Central memory CD8-positive, alpha-beta T cell (primary cell): ENCODE results near the gene FOSB.

Experiments used
- ATAC-seq: fragments of 150-1000 bp; cut with Tn5 transposase; replicated peaks from 2 replicates; pipeline ENCODE4 v1.10.0; 2022; ENCODE audit warnings: mild to moderate bottlenecking, moderate FRiP score, moderate number of reproducible peaks; ENCODE audit not compliant: poor library complexity, severe bottlenecking; ENCODE audit errors: extremely low read depth
- DNase-seq, 2 donors: peaks; one replicate each; pipeline ENCODE4 v3.0.0; 2021; ENCODE audit warnings: low spot score in 2 of 2
- H3K27ac Mint-ChIP-seq: one replicate; pipeline ENCODE4 v1.8.0; 2022; ENCODE audit warnings: low read depth, mild to moderate bottlenecking, moderate library complexity, mixed read lengths
- H3K27me3 Mint-ChIP-seq: one replicate; pipeline ENCODE4 v1.8.0; 2022; ENCODE audit warnings: mixed read lengths
- H3K36me3 Mint-ChIP-seq: one replicate; pipeline ENCODE4 v1.8.0; 2022; ENCODE audit warnings: mild to moderate bottlenecking, moderate library complexity, mixed read lengths; ENCODE audit not compliant: insufficient read depth
- H3K4me1 Mint-ChIP-seq: one replicate; pipeline ENCODE4 v1.8.0; 2022; ENCODE audit warnings: mixed read lengths
- H3K4me3 Mint-ChIP-seq: one replicate; pipeline ENCODE4 v1.8.0; 2022; ENCODE audit warnings: mild to moderate bottlenecking, moderate library complexity, mixed read lengths
- H3K9me3 Mint-ChIP-seq: one replicate; pipeline ENCODE4 v1.8.0; 2022; ENCODE audit warnings: mixed read lengths

Gene FOSB

GRCh38 chr19:45471931-45472562, 4.3 kb downstream of the FOSB start:
- DNase-seq (no peak), ATAC-seq (no peak)
- Mint-ChIP-seq H3K27me3 (no peaks in the 10 kb centered on the region), H3K9me3 (no peaks in the 10 kb centered on the region), H3K36me3 (peaks cover 95% of the 10 kb centered on the region), H3K4me3 (peak overlapping the region; percentile 95), H3K27ac (peak overlapping the region; percentile 99), H3K4me1 (peaks cover 84% of the 10 kb centered on the region)

DNA sequence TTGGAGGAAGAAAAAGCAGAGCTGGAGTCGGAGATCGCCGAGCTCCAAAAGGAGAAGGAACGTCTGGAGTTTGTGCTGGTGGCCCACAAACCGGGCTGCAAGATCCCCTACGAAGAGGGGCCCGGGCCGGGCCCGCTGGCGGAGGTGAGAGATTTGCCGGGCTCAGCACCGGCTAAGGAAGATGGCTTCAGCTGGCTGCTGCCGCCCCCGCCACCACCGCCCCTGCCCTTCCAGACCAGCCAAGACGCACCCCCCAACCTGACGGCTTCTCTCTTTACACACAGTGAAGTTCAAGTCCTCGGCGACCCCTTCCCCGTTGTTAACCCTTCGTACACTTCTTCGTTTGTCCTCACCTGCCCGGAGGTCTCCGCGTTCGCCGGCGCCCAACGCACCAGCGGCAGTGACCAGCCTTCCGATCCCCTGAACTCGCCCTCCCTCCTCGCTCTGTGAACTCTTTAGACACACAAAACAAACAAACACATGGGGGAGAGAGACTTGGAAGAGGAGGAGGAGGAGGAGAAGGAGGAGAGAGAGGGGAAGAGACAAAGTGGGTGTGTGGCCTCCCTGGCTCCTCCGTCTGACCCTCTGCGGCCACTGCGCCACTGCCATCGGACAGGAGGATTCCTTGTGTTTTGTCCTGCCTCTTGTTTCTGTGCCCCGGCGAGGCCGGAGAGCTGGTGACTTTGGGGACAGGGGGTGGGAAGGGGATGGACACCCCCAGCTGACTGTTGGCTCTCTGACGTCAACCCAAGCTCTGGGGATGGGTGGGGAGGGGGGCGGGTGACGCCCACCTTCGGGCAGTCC, 5.0 kb downstream of the FOSB start:
- ATAC-seq (no peak), DNase-seq (peak in 1 of 2 donors; percentile 29)
- H3K9me3 Mint-ChIP-seq, result no peaks in the 10 kb centered on the region
- peaks cover 83% of the 10 kb centered on the region for H3K4me1 Mint-ChIP-seq
- peaks cover 93% of the 10 kb centered on the region for H3K36me3 Mint-ChIP-seq
- H3K27me3 Mint-ChIP-seq, result no peaks in the 10 kb centered on the region
- H3K27ac Mint-ChIP-seq, result peak overlapping the region; percentile 99
- H3K4me3 Mint-ChIP-seq, result peak overlapping the region; percentile 95

DNA sequence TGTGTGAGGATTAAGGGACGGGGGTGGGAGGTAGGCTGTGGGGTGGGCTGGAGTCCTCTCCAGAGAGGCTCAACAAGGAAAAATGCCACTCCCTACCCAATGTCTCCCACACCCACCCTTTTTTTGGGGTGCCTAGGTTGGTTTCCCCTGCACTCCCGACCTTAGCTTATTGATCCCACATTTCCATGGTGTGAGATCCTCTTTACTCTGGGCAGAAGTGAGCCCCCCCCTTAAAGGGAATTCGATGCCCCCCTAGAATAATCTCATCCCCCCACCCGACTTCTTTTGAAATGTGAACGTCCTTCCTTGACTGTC, 5.5 kb downstream of the FOSB start:
- no peak for ATAC-seq
- Mint-ChIP-seq H3K27ac (peak overlapping the region; percentile 99), H3K4me1 (peaks cover 83% of the 10 kb centered on the region), H3K4me3 (peak overlapping the region; percentile 95), H3K9me3 (no peaks in the 10 kb centered on the region), H3K27me3 (no peaks in the 10 kb centered on the region), H3K36me3 (peaks cover 92% of the 10 kb centered on the region)
- no peak for DNase-seq

DNA sequence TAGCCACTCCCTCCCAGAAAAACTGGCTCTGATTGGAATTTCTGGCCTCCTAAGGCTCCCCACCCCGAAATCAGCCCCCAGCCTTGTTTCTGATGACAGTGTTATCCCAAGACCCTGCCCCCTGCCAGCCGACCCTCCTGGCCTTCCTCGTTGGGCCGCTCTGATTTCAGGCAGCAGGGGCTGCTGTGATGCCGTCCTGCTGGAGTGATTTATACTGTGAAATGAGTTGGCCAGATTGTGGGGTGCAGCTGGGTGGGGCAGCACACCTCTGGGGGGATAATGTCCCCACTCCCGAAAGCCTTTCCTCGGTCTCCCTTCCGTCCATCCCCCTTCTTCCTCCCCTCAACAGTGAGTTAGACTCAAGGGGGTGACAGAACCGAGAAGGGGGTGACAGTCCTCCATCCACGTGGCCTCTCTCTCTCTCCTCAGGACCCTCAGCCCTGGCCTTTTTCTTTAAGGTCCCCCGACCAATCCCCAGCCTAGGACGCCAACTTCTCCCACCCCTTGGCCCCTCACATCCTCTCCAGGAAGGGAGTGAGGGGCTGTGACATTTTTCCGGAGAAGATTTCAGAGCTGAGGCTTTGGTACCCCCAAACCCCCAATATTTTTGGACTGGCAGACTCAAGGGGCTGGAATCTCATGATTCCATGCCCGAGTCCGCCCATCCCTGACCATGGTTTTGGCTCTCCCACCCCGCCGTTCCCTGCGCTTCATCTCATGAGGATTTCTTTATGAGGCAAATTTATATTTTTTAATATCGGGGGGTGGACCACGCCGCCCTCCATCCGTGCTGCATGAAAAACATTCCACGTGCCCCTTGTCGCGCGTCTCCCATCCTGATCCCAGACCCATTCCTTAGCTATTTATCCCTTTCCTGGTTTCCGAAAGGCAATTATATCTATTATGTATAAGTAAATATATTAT, 6.1 kb downstream of the FOSB start:
- Mint-ChIP-seq H3K9me3 (no peaks in the 10 kb centered on the region), H3K36me3 (peaks cover 92% of the 10 kb centered on the region), H3K4me3 (peak overlapping the region; percentile 95), H3K4me1 (peaks cover 82% of the 10 kb centered on the region), H3K27me3 (no peaks in the 10 kb centered on the region), H3K27ac (peak overlapping the region; percentile 99)
- no peak for ATAC-seq
- DNase-seq, result peak in 1 of 2 donors; percentile 30

DNA sequence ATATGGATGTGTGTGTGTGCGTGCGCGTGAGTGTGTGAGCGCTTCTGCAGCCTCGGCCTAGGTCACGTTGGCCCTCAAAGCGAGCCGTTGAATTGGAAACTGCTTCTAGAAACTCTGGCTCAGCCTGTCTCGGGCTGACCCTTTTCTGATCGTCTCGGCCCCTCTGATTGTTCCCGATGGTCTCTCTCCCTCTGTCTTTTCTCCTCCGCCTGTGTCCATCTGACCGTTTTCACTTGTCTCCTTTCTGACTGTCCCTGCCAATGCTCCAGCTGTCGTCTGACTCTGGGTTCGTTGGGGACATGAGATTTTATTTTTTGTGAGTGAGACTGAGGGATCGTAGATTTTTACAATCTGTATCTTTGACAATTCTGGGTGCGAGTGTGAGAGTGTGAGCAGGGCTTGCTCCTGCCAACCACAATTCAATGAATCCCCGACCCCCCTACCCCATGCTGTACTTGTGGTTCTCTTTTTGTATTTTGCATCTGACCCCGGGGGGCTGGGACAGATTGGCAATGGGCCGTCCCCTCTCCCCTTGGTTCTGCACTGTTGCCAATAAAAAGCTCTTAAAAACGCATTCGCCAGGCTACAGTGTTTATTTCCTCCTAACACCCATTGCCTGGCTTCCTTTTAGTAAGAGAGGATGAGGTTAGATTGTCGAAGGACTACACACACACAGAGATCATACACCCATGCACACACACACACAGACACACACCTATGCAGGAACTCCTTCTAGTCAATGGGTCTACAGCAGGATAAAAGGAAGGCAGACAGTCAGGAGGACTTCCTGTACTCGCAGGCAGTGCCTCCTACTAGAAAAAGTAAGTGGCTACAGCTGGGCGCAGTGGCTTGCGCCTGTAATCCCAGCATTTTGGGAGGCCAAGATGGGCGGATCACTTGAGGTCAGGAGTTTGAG, 7.1 kb downstream of the FOSB start:
- Mint-ChIP-seq H3K36me3 (peaks cover 86% of the 10 kb centered on the region), H3K4me1 (peaks cover 82% of the 10 kb centered on the region), H3K27ac (peak overlapping the region; percentile 99), H3K4me3 (peak overlapping the region; percentile 95), H3K27me3 (no peaks in the 10 kb centered on the region), H3K9me3 (no peaks in the 10 kb centered on the region)
- ATAC-seq (no peak), DNase-seq (peak in 1 of 2 donors; percentile 25)

GRCh38 chr19:45475537-45476291, 7.9 kb downstream of the FOSB start:
- no peaks in the 10 kb centered on the region for H3K27me3 Mint-ChIP-seq
- H3K36me3 Mint-ChIP-seq, result peaks cover 79% of the 10 kb centered on the region
- H3K4me1 Mint-ChIP-seq, result peaks cover 73% of the 10 kb centered on the region
- peak overlapping the region; percentile 99 for H3K27ac Mint-ChIP-seq
- H3K4me3 Mint-ChIP-seq, result peak overlapping the region; percentile 95
- ATAC-seq, result no peak
- H3K9me3 Mint-ChIP-seq, result no peaks in the 10 kb centered on the region
- no peak for DNase-seq

DNA sequence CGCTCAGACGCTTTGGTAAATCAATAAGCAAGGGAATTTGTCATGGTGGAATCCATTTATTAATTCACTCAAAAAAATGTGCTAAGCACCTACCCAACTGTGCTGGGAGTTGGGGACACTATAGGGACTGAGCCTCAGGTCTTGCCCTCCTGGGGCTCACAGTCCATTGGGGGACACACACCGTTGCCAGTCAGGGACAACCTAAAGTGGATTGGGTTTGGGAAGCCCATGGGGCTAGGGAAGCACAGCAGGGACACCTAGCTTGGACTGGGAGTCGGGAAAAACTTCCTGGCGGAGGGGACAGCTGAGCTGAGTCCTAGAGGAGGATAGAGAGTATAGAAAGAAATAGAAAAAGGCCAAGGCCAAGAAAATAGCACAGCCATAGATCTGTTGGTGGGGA, 8.5 kb downstream of the FOSB start:
- DNase-seq, result no peak
- Mint-ChIP-seq H3K9me3 (no peaks in the 10 kb centered on the region), H3K4me1 (peaks cover 68% of the 10 kb centered on the region), H3K27ac (peak overlapping the region; percentile 99), H3K36me3 (peaks cover 74% of the 10 kb centered on the region), H3K4me3 (peak overlapping the region; percentile 60), H3K27me3 (no peaks in the 10 kb centered on the region)
- no peak for ATAC-seq

DNA sequence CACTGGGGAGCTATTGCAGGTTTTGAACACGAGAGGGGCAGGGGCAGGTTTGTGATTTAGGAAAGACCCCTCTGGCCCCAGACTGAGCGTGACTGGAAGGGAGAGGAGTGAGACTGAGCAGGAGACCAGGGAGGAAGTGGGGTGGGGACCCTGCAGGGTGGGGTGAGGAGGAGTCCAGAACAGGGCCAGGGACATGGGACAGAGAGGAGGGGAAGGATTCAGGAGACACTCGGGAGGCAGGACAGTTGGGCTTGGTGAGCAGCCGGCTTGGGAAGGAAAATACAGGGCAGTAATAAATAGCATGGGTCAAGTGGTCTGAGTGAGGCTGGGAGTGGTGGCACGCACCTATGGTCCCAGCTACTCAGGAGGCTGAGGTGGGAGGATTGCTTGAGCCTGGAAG, 9.4 kb downstream of the FOSB start:
- ATAC-seq, result no peak
- no peak for DNase-seq
- Mint-ChIP-seq H3K4me3 (peak overlapping the region; percentile 60), H3K27me3 (no peaks in the 10 kb centered on the region), H3K27ac (peak overlapping the region; percentile 99), H3K4me1 (peaks cover 63% of the 10 kb centered on the region), H3K9me3 (no peaks in the 10 kb centered on the region), H3K36me3 (peaks cover 65% of the 10 kb centered on the region)

DNA sequence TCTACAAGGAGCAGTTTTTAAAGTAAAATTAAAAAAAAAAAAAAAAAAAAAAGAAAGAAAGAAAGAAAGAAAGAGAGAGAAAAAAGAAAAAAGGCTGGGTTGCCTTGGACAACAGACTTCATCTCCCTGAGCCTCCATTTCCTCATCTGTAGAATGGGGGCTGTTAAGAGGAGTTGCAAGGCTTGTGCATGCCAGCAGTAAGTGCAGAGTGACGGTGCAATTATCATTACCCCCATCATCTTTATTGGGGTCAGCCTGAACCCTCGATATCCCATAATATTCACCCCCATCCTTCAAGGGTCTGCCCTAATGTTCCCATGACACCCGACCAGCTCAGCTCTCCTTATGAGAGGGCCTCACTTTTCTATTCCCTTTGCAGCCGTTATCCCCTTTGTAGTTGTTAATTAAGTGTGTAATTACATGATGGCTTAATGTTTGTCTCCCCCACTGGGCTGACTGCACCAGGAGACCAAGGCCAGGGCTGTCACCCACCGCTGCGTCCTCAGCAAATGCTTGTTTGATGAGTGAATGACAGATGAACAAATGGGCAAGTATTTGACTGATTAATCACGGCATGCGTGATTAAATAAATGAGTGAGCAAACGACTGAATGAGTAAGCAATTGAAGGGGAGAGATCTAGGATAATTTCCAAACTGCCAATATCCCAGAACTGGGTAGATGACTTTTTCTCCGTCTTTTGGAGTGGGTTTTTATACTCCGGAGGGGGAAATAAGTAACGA, 10.1 kb downstream of the FOSB start:
- peak overlapping the region; percentile 60 for H3K4me3 Mint-ChIP-seq
- peaks cover 59% of the 10 kb centered on the region for H3K4me1 Mint-ChIP-seq
- H3K27me3 Mint-ChIP-seq, result no peaks in the 10 kb centered on the region
- peak overlapping the region; percentile 99 for H3K27ac Mint-ChIP-seq
- ATAC-seq (no peak), DNase-seq (no peak)
- peaks cover 58% of the 10 kb centered on the region for H3K36me3 Mint-ChIP-seq
- no peaks in the 10 kb centered on the region for H3K9me3 Mint-ChIP-seq

DNA sequence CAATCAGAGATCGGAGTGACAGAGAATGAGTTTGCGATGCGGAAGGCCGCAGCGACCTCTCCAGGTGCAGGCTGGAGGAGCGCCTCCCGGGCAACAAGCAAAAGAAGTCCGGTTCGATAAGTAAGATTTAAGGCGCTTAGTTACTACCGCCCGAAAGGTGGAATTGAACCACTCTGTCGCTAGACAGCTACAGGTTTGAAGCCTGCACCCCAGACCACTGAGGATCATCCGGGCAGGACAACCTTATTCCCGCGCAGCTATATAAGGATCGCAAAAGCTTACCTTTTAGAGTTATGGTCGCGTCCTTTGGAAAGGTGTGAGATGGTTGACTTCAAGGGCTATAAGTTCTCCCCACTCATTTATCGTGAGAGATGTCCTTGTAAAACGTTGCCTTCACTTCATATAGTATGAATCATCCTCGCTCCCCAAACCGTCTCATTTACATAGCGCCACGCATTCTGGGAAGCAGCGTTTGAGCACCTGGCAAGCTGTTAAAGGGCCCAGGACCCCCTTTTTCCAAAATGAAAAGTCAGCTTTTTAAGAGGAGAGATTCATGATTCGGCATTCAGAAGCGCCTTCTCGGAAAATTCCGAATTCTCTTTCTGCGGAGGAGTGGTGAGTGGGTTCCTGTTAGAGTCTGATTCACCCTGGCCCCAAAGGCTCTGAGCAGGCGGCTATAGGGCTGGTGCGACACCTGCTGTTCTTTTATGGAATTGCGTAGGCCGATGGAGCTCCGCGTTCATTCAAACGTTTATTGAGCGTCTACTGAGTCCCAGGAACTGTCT, 10.8 kb downstream of the FOSB start:
- ATAC-seq (peak; percentile 73), DNase-seq (peak; percentile 89 to 90)
- H3K4me1 Mint-ChIP-seq, result peaks cover 54% of the 10 kb centered on the region
- H3K4me3 Mint-ChIP-seq, result peak overlapping the region; percentile 60
- H3K27ac Mint-ChIP-seq, result peak overlapping the region; percentile 99
- H3K27me3 Mint-ChIP-seq, result no peaks in the 10 kb centered on the region
- no peaks in the 10 kb centered on the region for H3K9me3 Mint-ChIP-seq
- peaks cover 53% of the 10 kb centered on the region for H3K36me3 Mint-ChIP-seq
